GM12878 (cell line): ENCODE data around the gene NPHS1. TPM values are rescaled to one million over a fixed set of nuclear protein-coding genes. Genes with fewer than 3 reads are reported as not detected.

Source experiments
- ATAC-seq: fragments of 200-7000 bp; cut with Tn5 transposase; 3 replicates; pipeline ENCODE4 v1.9.1; 2020; ENCODE audit warnings: mild to moderate bottlenecking, moderate library complexity
- BruUV-seq: library from RNA; stranded (reverse); fragments of 400-500 nt; replicated peaks from 2 replicates; lab custom pipeline; 2021; lab: Mats Ljungman, UMichigan
- CTCF ChIA-PET: fragments of 300-600 bp; sonication (Branson Sonifier 250); formaldehyde crosslinking; extraction: SDS; loops from one replicate; lab custom pipeline; 2021; ENCODE audit warnings: inconsistent platforms; lab: Yijun Ruan, JAX
- POLR2A ChIA-PET: fragments of 350-600 bp; formaldehyde crosslinking; extraction: SDS; loops from one replicate; lab custom pipeline; 2021; ENCODE audit warnings: inconsistent platforms; lab: Charles Lee
- RAD21 ChIA-PET: fragments of 300-600 bp; sonication (Branson Sonifier 250); formaldehyde crosslinking; loops from one replicate; lab custom pipeline; 2023; ENCODE audit warnings: antibody characterized with exemption; ENCODE audit not compliant: unreplicated experiment; lab: Charles Lee
- SMC1A ChIA-PET: fragments of 300-600 bp; sonication (Branson Sonifier 250); formaldehyde crosslinking; loops from one replicate; lab custom pipeline; 2023; ENCODE audit not compliant: unreplicated experiment, uncharacterized antibody; lab: Charles Lee
- DNase-seq: peaks from one replicate; pipeline ENCODE4 v3.0.0-alpha.2; 2011; ENCODE audit warnings: low read depth, low spot score
- FAIRE-seq: peaks from 3 replicates; lab custom pipeline; 2011; peaks lifted over from hg19 to GRCh38; lab: Jason Lieb, UNC
- H2AFZ ChIP-seq: 2 replicates; pipeline ENCODE4 v1.6.0; 2011; ENCODE audit warnings: low read depth, low read length, control low read depth; ENCODE audit not compliant: control insufficient read depth
- H3K27ac ChIP-seq: 2 replicates; pipeline ENCODE4 v1.5.1; 2011; ENCODE audit warnings: control low read depth; ENCODE audit not compliant: control insufficient read depth, insufficient read depth
- H3K27me3 ChIP-seq, 2 experiments: replicated peaks in 1 of 2; 2 replicates each; pipeline versions ENCODE4 v1.6.0 to v1.6.1; 2011; ENCODE audit warnings: low read length in 1 of 2; ENCODE audit not compliant: control insufficient read depth in 2 of 2, insufficient read depth in 2 of 2
- H3K36me3 ChIP-seq, 2 experiments: 2 replicates each; pipeline ENCODE4 v1.5.1; 2011; ENCODE audit warnings: low read length in 1 of 2; ENCODE audit not compliant: control insufficient read depth in 2 of 2, insufficient read depth in 2 of 2
- H3K4me1 ChIP-seq: 2 replicates; pipeline ENCODE4 v1.6.1; 2011; ENCODE audit warnings: mild to moderate bottlenecking, low read length, moderate library complexity, mixed read lengths; ENCODE audit not compliant: control insufficient read depth, insufficient read depth
- H3K4me2 ChIP-seq: 2 replicates; pipeline ENCODE4 v1.6.0; 2011; ENCODE audit warnings: control low read depth; ENCODE audit not compliant: control insufficient read depth, insufficient read depth
- H3K4me3 ChIP-seq: fragments of 200-600 bp; sonication (generic); 2 replicates; pipeline ENCODE4 v1.5.1; 2016
- H3K79me2 ChIP-seq: 2 replicates; pipeline ENCODE4 v1.6.0; 2011; ENCODE audit warnings: low read length; ENCODE audit not compliant: control insufficient read depth, insufficient read depth
- H3K9ac ChIP-seq: 2 replicates; pipeline ENCODE4 v1.8.0; 2011; ENCODE audit warnings: low read length, control low read depth, mixed read lengths; ENCODE audit not compliant: control insufficient read depth, insufficient read depth
- H3K9me3 ChIP-seq: replicated peaks from 3 replicates; pipeline ENCODE4 v1.5.1; 2011; ENCODE audit warnings: mild to moderate bottlenecking, low read length; ENCODE audit not compliant: control insufficient read depth, insufficient read depth
- H4K20me1 ChIP-seq: 2 replicates; pipeline ENCODE4 v1.6.0; 2011; ENCODE audit not compliant: control insufficient read depth, insufficient read depth
- GABPA ChIP-seq: IDR thresholded peaks from 2 replicates; pipeline ENCODE4 v1.6.1; 2014; ENCODE audit warnings: antibody characterized with exemption, low read depth, mild to moderate bottlenecking, inconsistent platforms
- MAX ChIP-seq: IDR thresholded peaks from 2 replicates; pipeline ENCODE4 v1.6.1; 2012; ENCODE audit warnings: low read depth, low read length, improper control_type of control experiment
- NFYB ChIP-seq: IDR thresholded peaks from 2 replicates; pipeline ENCODE4 v1.6.1; 2011; ENCODE audit warnings: low read depth, mild to moderate bottlenecking, low read length, improper control_type of control experiment, moderate library complexity; ENCODE audit not compliant: insufficient read depth
- NR2F1 ChIP-seq: fragments of 450-650 bp; conservative IDR thresholded peaks from 2 replicates; pipeline ENCODE4 v1.6.1; 2017; ENCODE audit warnings: mild to moderate bottlenecking
- POLR2A ChIP-seq: IDR thresholded peaks from 2 replicates; pipeline ENCODE4 v1.6.1; 2011; ENCODE audit warnings: low read depth, mild to moderate bottlenecking, low read length
- POLR2AphosphoS5 ChIP-seq: IDR thresholded peaks from 2 replicates; pipeline ENCODE4 v1.6.1; 2011; ENCODE audit warnings: mild to moderate bottlenecking, low read length, inconsistent platforms
- SMAD5 ChIP-seq: IDR thresholded peaks from 2 replicates; pipeline ENCODE4 v1.6.1; 2016; ENCODE audit warnings: antibody characterized with exemption, low read depth
- ZNF24 ChIP-seq: fragments of 450-650 bp; IDR thresholded peaks from 2 replicates; pipeline ENCODE4 v1.6.1; 2017; ENCODE audit warnings: antibody characterized with exemption, mild to moderate bottlenecking
- WGBS: methylation state at CpG from one replicate; pipeline ENCODE4 v1.1.6; 2016; ENCODE audit warnings: low lambda C conversion rate; ENCODE audit not compliant: insufficient replicate concordance, insufficient coverage; ENCODE audit errors: missing lambda C conversion rate; 5-methylcytosine and 5-hydroxymethylcytosine counted together
- in situ Hi-C: fragments of 300-500 bp; cut with MboI; formaldehyde crosslinking; loops from 9 replicates; pipeline ENCODE4 v1.14.3; 2018; ENCODE audit warnings: mixed read lengths
- intact Hi-C: fragments of 100-400 bp; cut with micrococcal nuclease; formaldehyde crosslinking; loops from one replicate; pipeline ENCODE4 v1.14.2; 2022; ENCODE audit not compliant: unreplicated experiment
- polyA plus RNA-seq, 11 experiments: library from polyadenylated mRNA; depleted of rRNA in 4 of 11; unstranded in 6 of 11; stranded (reverse) in 5 of 11; fragments of >200 nt; fragmentation: Nextera tagmentation in 4 of 11; fragmentation: Illumina TruSeq in 1 of 11; extraction: Ambion mirVana in 4 of 11; extraction: Trizol in 1 of 11; gene quantifications; 1 replicate in 1 of 11; 2 replicates in 10 of 11; pipeline versions ENCODE4 v1.2.1 to v1.2.3, GENCODE V29; 2011 to 2016; ENCODE audit warnings: inconsistent platforms in 2 of 11, missing spikeins in 2 of 11, low read depth in 1 of 11
- total RNA-seq, 4 experiments: library from RNA; depleted of rRNA in 3 of 4; stranded (reverse); fragments of >200 nt in 3 of 4; fragmentation: Illumina TruSeq in 1 of 4; extraction: Trizol in 1 of 4; gene quantifications; 2 replicates each; pipeline versions ENCODE4 v1.2.1 to v1.2.3, GENCODE V29; 2013 to 2021

NPHS1 gene
- total and polyA plus RNA-seq, 10 of the 15 experiments (the other 5 are each of a cell fraction or from before 2014, with no cell fraction given), result not detected

- in situ Hi-C loops (loop anchor here (5.0 kb wide), 1 partner anchor 47 kb away; no protein-coding TSS in a partner anchor), intact Hi-C loops (no loop called here)
- peaks cover 12 to 14% of the 10 kb centered on the region in 2 experiments for H3K36me3 ChIP-seq
- FAIRE-seq, result no peak
- CTCF ChIA-PET, result interaction anchor here (0.8 to 9.6 kb wide), 3 partner anchors 29 to 191 kb away, joined by 3 to 145 read pairs (median 4); no protein-coding TSS in a partner anchor
- SMC1A ChIA-PET, result interaction anchor here (0.6 to 2.4 kb wide), 3 partner anchors 12 to 62 kb away, joined by 3 to 12 read pairs (median 3); no protein-coding TSS in a partner anchor
- DNase-seq, result no peak
- WGBS, result 88% methylated on average over 6 of the region's 6 CpGs
- TF ChIP-seq POLR2A, result peak; percentile 46
- TF ChIP-seq SMAD5, result 0 out of 2 replicates have a peak, but pooled peaks have one; percentile 54
- 0 out of 2 replicates have a peak, but pooled peaks have one; percentile 10 for TF ChIP-seq POLR2AphosphoS5
- no peak for TF ChIP-seq NR2F1
- ATAC-seq, result no peak
- H3K27ac ChIP-seq, result no peak overlapping the region
- H3K4me2 ChIP-seq, result no peak overlapping the region
- POLR2A ChIA-PET, result interaction anchor here (0.6 to 1.0 kb wide), 2 partner anchors 9 to 180 kb away, joined by 3 to 4 read pairs; no protein-coding TSS in a partner anchor
- H3K4me1 ChIP-seq, result no peaks in the 10 kb centered on the region
- RAD21 ChIA-PET, result interaction anchor here (7.3 kb wide), 1 partner anchor 47 kb away, joined by 107 read pairs; no protein-coding TSS in a partner anchor
- no peaks in the 10 kb centered on the region for H3K9me3 ChIP-seq
- H4K20me1 ChIP-seq, result peaks cover 3% of the 10 kb centered on the region; the same call in 1 of the 2 replicates
- no TSS peak for BruUV-seq
- H3K9ac ChIP-seq, result no peak overlapping the region
- no peaks in the 10 kb centered on the region for H3K27me3 ChIP-seq
- H3K79me2 ChIP-seq, result no peaks in the 10 kb centered on the region
- H2AFZ ChIP-seq, result no peak overlapping the region
- no peak overlapping the region for H3K4me3 ChIP-seq
These were observed 33.0 kb upstream of the NPHS1 start for GRCh38 chr19:35885225-35885738.

- no peak overlapping the region for H2AFZ ChIP-seq
- H4K20me1 ChIP-seq, result peaks cover 3% of the 10 kb centered on the region; the same call in 1 of the 2 replicates
- H3K9me3 ChIP-seq, result no peaks in the 10 kb centered on the region
- H3K79me2 ChIP-seq, result no peaks in the 10 kb centered on the region
- WGBS, result 0% methylated on average over 2 of the region's 2 CpGs
- no peak overlapping the region for H3K4me2 ChIP-seq
- no peak overlapping the region for H3K27ac ChIP-seq
- no peaks in the 10 kb centered on the region for H3K4me1 ChIP-seq
- H3K27me3 ChIP-seq, result no peaks in the 10 kb centered on the region
- peaks cover 7 to 8% of the 10 kb centered on the region in 2 experiments for H3K36me3 ChIP-seq
- TF ChIP-seq NFYB, result no peak
- TF ChIP-seq MAX, result no peak
- TF ChIP-seq ZNF24, result no peak
- no peak for TF ChIP-seq GABPA
- ChIA-PET RAD21 (interaction anchor here (0.5 to 7.3 kb wide), 8 partner anchors 10 to 136 kb away, joined by 3 to 107 read pairs (median 4); partner anchors contain the start of genes ALKBH6 and LIN37), POLR2A (interaction anchor here (0.7 to 2.9 kb wide), 6 partner anchors 9 to 189 kb away, joined by 3 to 12 read pairs (median 4); no protein-coding TSS in a partner anchor), CTCF (interaction anchor here (1.1 to 9.6 kb wide), 8 partner anchors 9 to 191 kb away, joined by 3 to 145 read pairs (median 9); no protein-coding TSS in a partner anchor), SMC1A (interaction anchor here (0.5 to 6.7 kb wide), 9 partner anchors 8 to 189 kb away, joined by 3 to 90 read pairs (median 5); partner anchors contain the start of gene NFKBID)
- DNase-seq (no peak), ATAC-seq (no peak), FAIRE-seq (no peak)
- no peak overlapping the region for H3K9ac ChIP-seq
- H3K4me3 ChIP-seq, result no peak overlapping the region
- in situ Hi-C loops (no loop called here), intact Hi-C loops (loop anchor here (5.0 kb wide), 1 partner anchor 192 kb away; no protein-coding TSS in a partner anchor)
- BruUV-seq, result no TSS peak
These were observed 31.6 kb upstream of the NPHS1 start for GRCh38 chr19:35883882-35884281.
